ENCODE results near the gene TBC1D9B.

Gene TBC1D9B

DNA sequence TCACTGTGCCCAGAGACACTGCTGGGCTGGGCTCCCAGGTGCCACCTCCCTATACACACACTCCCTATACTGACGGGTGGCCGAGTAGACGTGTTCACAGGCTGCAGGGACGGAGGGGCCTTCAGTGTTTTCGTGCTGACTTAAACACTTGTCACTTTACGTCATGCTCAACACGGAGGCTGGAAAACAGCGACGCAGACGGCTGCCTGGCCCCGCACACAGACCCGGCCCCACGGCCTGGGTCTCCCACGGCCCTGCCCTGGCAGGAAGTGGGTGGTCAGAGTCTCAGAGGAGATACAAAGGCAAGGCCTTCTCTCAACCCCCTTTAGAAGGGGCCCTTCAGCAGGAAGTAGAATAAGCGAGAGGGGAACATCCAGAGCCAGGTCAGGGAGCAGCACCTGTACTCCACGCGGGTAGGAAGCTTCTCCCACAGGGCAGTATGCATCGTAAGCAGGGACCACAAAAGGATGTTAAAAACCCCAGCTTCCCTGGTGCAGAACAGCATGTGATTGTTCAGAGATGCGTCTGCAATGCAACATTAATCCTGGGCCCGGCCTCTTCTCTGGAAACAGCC, 11.9 kb upstream of the TBC1D9B start:
- Histone ChIP-seq H3K9me3 (ENCODE audit: control insufficient read depth, insufficient read depth, low read length) (no peaks in the 10 kb centered on the region), H3K36me3 (ENCODE audit: control insufficient read depth, insufficient read depth, low read length) (no peaks in the 10 kb centered on the region), H3K4me1 (ENCODE audit: control insufficient read depth, insufficient read depth, low read length) (no peaks in the 10 kb centered on the region), H3K9ac (ENCODE audit: low read depth, low read length) (no peak overlapping the region), H3K4me3 (ENCODE audit: low read depth, low read length) (no peak overlapping the region), H3K27me3 (ENCODE audit: control insufficient read depth, insufficient read depth, low read length) (no peaks in the 10 kb centered on the region)

DNA sequence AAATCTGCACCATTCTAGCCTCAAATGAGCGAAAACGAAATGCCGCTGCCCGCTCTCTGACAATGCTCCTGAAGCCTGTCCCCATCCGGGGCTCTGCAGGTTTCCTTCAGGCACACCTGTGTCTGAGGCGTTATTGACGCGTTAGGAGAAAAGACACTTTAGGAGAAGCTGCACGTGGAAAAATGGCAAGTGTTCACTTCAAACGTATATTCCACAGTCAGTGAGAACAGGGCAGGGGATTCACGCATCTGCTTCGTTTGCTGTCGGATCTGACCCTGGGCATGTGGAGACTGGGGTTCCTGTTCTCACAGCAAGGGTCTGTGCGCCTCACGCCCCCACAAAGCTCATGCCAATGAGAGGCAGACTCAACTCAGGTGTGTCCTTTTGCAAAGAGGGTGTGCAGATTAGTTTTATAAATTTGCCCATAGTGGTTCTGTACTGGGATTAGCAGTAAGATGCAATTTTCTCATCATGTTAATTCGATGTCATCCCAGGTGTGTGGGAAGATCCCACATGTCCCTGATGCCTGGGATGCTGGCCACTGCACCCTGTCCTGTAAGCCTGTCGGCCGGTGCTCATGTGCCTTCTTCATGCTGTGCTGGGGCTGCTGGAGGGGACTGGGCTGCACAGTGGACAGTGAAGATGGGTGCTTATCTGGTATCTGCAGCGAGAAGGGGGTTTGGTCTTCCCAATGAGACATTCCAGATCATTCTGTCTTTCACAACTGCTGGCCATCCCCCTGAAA, 11.2 kb upstream of the TBC1D9B start:
- H3K4me1 ChIP-seq (ENCODE audit: control insufficient read depth, insufficient read depth, low read length) = no peaks in the 10 kb centered on the region
- H3K9ac ChIP-seq (ENCODE audit: low read depth, low read length) = no peak overlapping the region
- no peaks in the 10 kb centered on the region for H3K36me3 ChIP-seq (ENCODE audit: control insufficient read depth, insufficient read depth, low read length)
- no peaks in the 10 kb centered on the region for H3K27me3 ChIP-seq (ENCODE audit: control insufficient read depth, insufficient read depth, low read length)
- no peaks in the 10 kb centered on the region for H3K9me3 ChIP-seq (ENCODE audit: control insufficient read depth, insufficient read depth, low read length)
- no peak overlapping the region for H3K4me3 ChIP-seq (ENCODE audit: low read depth, low read length)

DNA sequence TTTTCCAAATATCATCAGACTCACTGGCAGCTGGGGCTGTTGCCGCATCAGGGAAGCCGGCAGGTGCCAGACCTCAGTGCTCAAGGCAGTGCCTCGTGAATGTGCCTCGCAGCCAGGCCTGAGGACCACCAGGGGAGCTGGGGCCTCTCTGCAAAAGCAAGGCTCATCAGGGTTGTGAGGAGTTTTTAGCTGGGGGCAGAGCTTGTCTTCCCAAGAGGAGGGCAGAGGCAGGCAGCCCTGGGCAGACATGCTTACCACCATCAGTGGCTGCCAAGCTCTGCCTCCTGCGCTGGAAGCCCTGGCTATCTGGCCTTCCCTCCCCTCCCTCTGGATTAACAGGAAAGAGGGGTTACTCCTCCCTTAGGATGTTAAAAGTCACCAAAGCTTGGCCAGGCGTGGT, 8.8 kb upstream of the TBC1D9B start:
- H3K9me3 ChIP-seq (ENCODE audit: control insufficient read depth, insufficient read depth, low read length) = no peaks in the 10 kb centered on the region
- H3K4me1 ChIP-seq (ENCODE audit: control insufficient read depth, insufficient read depth, low read length) = no peaks in the 10 kb centered on the region
- H3K9ac ChIP-seq (ENCODE audit: low read depth, low read length) = no peak overlapping the region
- no peak overlapping the region for H3K4me3 ChIP-seq (ENCODE audit: low read depth, low read length)
- no peaks in the 10 kb centered on the region for H3K27me3 ChIP-seq (ENCODE audit: control insufficient read depth, insufficient read depth, low read length)
- no peaks in the 10 kb centered on the region for H3K36me3 ChIP-seq (ENCODE audit: control insufficient read depth, insufficient read depth, low read length)

DNA sequence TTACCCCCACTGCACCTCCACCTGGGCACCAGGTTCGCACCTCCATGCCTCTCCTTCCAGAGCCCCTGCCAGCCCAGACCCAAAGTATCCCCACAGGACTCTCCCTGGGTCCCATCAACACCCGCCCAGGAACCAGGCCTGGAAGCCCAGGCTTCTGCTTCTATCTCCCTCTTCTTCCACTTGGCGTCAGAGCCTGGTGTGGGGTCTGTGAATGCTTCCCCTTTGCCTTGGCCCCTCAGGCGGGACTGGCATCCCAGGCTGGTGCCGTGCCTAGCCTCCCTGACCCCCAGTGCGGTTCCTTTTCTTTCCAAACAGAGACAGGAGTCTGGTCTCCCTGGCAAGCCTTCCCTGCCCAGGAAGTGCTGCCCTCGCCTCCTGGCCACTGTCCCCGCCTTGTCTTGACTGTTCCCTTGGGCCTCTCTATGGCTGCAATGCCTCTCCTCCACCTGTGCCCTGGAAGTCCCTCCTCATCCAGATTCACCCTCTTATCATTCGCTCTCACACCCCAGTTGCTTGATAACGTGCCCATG, 7.8 kb upstream of the TBC1D9B start:
- Histone ChIP-seq H3K9ac (ENCODE audit: low read depth, low read length) (no peak overlapping the region), H3K4me1 (ENCODE audit: control insufficient read depth, insufficient read depth, low read length) (no peaks in the 10 kb centered on the region), H3K4me3 (ENCODE audit: low read depth, low read length) (no peak overlapping the region), H3K36me3 (ENCODE audit: control insufficient read depth, insufficient read depth, low read length) (no peaks in the 10 kb centered on the region), H3K27me3 (ENCODE audit: control insufficient read depth, insufficient read depth, low read length) (no peaks in the 10 kb centered on the region), H3K9me3 (ENCODE audit: control insufficient read depth, insufficient read depth, low read length) (no peaks in the 10 kb centered on the region)

DNA sequence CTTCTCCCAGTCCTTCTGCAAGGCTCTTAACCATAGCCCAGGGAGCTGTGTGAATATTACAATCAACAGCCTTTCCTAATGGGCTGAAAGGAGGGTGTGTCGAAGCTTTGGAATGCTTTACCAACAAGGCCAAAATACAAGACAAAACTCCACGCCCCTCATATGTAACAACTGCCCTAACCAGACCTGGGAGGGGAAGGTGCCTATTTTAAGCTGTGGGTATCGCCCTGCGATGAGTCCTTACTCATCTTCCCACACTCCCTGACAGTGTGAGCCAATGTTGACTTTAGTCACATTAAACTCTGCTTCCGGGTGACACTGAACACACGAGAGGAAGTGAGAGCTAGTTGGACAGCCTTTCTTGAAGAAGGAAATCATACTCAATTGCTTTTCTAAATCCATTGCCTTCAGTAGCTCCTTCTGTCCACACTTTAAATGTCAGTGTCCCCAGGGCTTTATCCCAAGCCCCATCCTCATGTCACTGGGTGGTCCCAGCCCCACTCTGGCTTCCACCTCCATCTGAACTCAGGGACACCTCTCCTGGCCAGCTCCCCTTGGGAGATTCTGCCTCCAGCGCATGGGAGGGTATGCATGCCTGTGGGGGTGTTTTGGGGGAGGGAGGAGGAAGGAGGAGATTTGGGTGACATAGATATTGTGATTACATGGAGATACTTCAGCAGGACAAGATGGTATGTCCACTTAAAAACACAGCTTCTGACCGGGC, 6.5 kb upstream of the TBC1D9B start:
- no peaks in the 10 kb centered on the region for H3K4me1 ChIP-seq (ENCODE audit: control insufficient read depth, insufficient read depth, low read length)
- H3K4me3 ChIP-seq (ENCODE audit: low read depth, low read length) = no peak overlapping the region

DNA sequence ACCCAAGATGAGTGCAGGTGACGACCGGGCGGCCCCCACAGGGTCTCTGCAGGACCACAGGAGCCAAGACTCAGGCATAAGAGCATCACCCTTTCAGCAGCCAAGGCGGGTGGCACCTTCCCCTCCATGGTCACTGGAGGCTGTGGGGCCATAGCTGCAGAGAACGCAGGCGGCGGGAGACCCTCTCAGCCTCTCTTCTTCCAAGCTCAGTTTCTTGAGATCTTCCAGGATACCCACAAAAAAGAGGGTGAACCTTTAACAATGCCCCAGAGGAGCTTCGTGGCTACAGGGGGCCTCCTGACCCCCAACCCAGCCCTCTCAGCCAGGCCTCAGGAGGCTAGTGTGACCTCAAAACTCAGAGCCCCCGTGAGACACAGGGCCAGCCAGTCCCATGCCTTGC, 5.8 kb upstream of the TBC1D9B start:
- Histone ChIP-seq H3K4me1 (ENCODE audit: control insufficient read depth, insufficient read depth, low read length) (no peaks in the 10 kb centered on the region), H3K36me3 (ENCODE audit: control insufficient read depth, insufficient read depth, low read length) (no peaks in the 10 kb centered on the region), H3K9me3 (ENCODE audit: control insufficient read depth, insufficient read depth, low read length) (no peaks in the 10 kb centered on the region), H3K27me3 (ENCODE audit: control insufficient read depth, insufficient read depth, low read length) (no peaks in the 10 kb centered on the region), H3K4me3 (ENCODE audit: low read depth, low read length) (no peak overlapping the region), H3K9ac (ENCODE audit: low read depth, low read length) (no peak overlapping the region)

More for the DNA sequence above, 6.5 kb upstream of the TBC1D9B start:
- H3K36me3 ChIP-seq (ENCODE audit: control insufficient read depth, insufficient read depth, low read length) = no peaks in the 10 kb centered on the region
- H3K9me3 ChIP-seq (ENCODE audit: control insufficient read depth, insufficient read depth, low read length) = no peaks in the 10 kb centered on the region
- H3K9ac ChIP-seq (ENCODE audit: low read depth, low read length) = no peak overlapping the region
- no peaks in the 10 kb centered on the region for H3K27me3 ChIP-seq (ENCODE audit: control insufficient read depth, insufficient read depth, low read length)

DNA sequence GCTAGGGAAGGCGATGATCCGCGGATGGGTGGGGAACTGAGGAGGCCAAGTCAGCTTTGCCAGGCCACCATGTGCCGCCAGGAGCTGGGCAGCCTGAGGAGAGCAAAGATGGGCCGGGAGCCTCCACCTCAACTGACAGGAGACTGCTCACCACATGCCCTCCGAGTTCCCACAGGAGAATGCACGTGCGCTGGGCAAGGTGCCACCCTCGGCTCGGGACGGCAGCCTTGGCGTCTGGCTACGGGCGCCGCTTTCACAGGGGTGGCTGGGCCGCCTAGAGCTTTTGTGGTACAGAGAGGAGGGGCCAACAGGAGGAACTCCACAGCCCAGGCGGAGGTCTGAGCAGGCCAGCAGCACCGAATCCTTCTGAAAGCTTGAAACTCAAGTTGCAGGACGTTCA, 5.3 kb upstream of the TBC1D9B start:
- Histone ChIP-seq H3K9me3 (ENCODE audit: control insufficient read depth, insufficient read depth, low read length) (no peaks in the 10 kb centered on the region), H3K27me3 (ENCODE audit: control insufficient read depth, insufficient read depth, low read length) (no peaks in the 10 kb centered on the region), H3K4me1 (ENCODE audit: control insufficient read depth, insufficient read depth, low read length) (no peaks in the 10 kb centered on the region), H3K4me3 (ENCODE audit: low read depth, low read length) (no peak overlapping the region), H3K9ac (ENCODE audit: low read depth, low read length) (no peak overlapping the region), H3K36me3 (ENCODE audit: control insufficient read depth, insufficient read depth, low read length) (no peaks in the 10 kb centered on the region)

DNA sequence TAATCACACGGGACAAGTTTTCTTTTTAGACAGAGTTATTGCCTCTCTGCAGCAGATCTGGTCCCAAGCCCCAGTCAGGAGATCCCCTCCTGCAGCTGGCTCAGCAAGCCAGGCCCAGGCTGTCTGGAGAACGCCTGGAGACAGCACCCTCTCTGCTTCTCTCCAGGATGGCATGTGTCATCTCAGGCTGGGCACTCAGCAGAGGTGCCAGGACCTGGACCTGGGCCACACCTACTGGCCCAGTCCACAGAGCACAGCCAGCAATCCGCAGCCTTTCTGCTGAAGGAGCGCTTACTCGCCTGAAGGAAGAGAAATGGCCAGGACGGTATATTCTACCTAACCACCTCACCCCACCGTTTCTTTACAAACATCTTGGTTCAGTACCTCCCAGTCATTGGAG, 4.7 kb upstream of the TBC1D9B start:
- H3K9ac ChIP-seq (ENCODE audit: low read depth, low read length) = no peak overlapping the region
- no peaks in the 10 kb centered on the region for H3K27me3 ChIP-seq (ENCODE audit: control insufficient read depth, insufficient read depth, low read length)
- H3K9me3 ChIP-seq (ENCODE audit: control insufficient read depth, insufficient read depth, low read length) = no peaks in the 10 kb centered on the region
- H3K4me3 ChIP-seq (ENCODE audit: low read depth, low read length) = no peak overlapping the region
- no peaks in the 10 kb centered on the region for H3K36me3 ChIP-seq (ENCODE audit: control insufficient read depth, insufficient read depth, low read length)
- H3K4me1 ChIP-seq (ENCODE audit: control insufficient read depth, insufficient read depth, low read length) = no peaks in the 10 kb centered on the region

DNA sequence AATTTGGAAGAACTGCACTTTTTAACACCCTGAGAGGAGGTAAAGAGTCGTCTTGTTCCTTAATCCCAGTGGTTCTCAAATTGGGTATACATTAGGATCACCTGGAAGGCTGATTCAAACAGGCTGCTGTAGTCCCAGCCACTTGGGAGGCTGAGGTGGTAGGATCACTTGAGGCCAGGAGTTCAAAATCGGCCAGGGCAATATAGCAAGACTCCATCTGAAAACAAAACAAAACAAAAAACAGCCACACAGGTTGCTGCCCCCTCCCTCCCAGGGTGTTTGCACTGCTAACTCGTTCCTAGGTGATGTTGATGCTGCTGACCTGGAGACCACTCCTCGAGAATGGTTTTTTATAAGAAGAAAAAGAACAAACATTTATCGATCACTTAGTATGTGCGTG, 1.5 kb upstream of the TBC1D9B start:
- no peak overlapping the region for H3K9ac ChIP-seq (ENCODE audit: low read depth, low read length)
- peaks cover 2% of the 10 kb centered on the region for H3K4me1 ChIP-seq (ENCODE audit: control insufficient read depth, insufficient read depth, low read length)
- H3K4me3 ChIP-seq (ENCODE audit: low read depth, low read length) = no peak overlapping the region
- H3K27me3 ChIP-seq (ENCODE audit: control insufficient read depth, insufficient read depth, low read length) = no peaks in the 10 kb centered on the region
- no peaks in the 10 kb centered on the region for H3K9me3 ChIP-seq (ENCODE audit: control insufficient read depth, insufficient read depth, low read length)
- H3K36me3 ChIP-seq (ENCODE audit: control insufficient read depth, insufficient read depth, low read length) = peaks cover 3% of the 10 kb centered on the region

DNA sequence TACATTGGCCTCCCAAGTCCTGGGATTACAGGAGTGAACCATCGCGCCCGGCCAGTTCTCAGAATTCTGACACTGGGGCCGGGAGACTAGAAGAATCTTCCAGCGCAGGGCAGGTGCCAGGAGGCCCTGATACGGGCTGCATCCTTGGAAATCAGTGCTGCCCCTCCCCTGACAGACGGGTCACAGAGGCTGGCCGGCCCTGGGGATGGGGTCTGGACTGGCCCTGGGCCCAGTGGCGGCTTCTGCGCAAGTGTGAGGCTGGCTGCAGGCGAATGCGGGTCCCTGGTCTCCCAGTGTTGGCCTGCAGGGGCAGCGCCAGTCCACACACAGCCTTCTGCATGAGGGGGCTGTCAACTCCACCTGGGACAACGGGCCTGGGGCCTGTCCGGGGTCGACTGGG, 831 bp upstream of the TBC1D9B start:
- no peak overlapping the region for H3K9ac ChIP-seq (ENCODE audit: low read depth, low read length)
- H3K36me3 ChIP-seq (ENCODE audit: control insufficient read depth, insufficient read depth, low read length) = peaks cover 3% of the 10 kb centered on the region
- H3K4me3 ChIP-seq (ENCODE audit: low read depth, low read length) = no peak overlapping the region
- H3K9me3 ChIP-seq (ENCODE audit: control insufficient read depth, insufficient read depth, low read length) = no peaks in the 10 kb centered on the region
- no peaks in the 10 kb centered on the region for H3K27me3 ChIP-seq (ENCODE audit: control insufficient read depth, insufficient read depth, low read length)
- H3K4me1 ChIP-seq (ENCODE audit: control insufficient read depth, insufficient read depth, low read length) = peaks cover 2% of the 10 kb centered on the region

DNA sequence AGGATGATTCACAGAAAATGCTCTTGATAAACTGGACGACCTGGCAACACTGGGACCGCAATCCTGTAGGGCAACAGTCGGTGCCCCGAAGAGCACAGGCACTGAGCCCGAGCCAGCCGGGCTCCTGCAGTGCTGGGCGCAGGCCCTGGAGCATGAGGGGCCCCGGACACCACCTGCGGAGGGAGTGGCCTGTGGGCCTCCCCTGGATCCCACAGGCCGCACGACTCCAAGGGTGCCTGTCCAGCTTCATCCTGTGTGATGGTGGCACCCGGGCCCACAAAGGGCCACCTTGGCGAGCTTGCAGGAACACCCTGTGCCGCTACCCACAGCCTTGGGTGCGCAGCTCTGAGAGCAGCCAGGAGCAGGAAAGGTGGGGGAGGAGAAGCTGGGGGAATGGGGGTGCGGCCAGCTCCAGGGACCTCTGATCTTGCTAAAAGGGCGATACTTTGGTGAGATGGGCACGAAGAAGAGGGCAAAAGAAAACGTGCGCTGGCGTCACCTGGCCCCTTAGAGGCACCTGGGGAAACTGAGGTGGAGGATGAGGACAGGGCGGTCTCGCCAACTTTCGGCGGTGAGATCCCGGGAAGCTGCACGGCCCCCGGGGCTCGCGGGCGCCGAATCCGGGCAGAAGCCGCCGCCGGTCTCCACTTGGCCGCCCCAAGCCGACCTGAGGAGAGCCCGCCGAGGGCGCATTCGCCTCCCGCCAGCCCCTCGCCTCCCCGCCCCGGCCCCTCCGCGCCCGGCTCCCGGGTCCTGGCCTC, 722 bp downstream of the TBC1D9B start:
- Histone ChIP-seq H3K9me3 (ENCODE audit: control insufficient read depth, insufficient read depth, low read length) (no peaks in the 10 kb centered on the region), H3K9ac (ENCODE audit: low read depth, low read length) (no peak overlapping the region), H3K27me3 (ENCODE audit: control insufficient read depth, insufficient read depth, low read length) (no peaks in the 10 kb centered on the region), H3K36me3 (ENCODE audit: control insufficient read depth, insufficient read depth, low read length) (peaks cover 8% of the 10 kb centered on the region), H3K4me1 (ENCODE audit: control insufficient read depth, insufficient read depth, low read length) (peaks cover 2% of the 10 kb centered on the region), H3K4me3 (ENCODE audit: low read depth, low read length) (peak overlapping the region; percentile 44)
